CD4-positive, alpha-beta T cell (primary cell): ENCODE data around the gene LRRN1. TPM values are rescaled to one million over a fixed set of nuclear protein-coding genes. Genes with fewer than 3 reads are reported as not detected.

Source experiments
- ATAC-seq: fragments of 200-7000 bp; cut with Tn5 transposase; one replicate; pipeline ENCODE4 v1.10.0; 2022; ENCODE audit warnings: mild to moderate bottlenecking; ENCODE audit not compliant: poor library complexity
- CTCF ChIA-PET: fragments of 350-600 bp; sonication (Branson Sonifier 250); formaldehyde crosslinking; loops from one replicate; lab custom pipeline; 2021; ENCODE audit warnings: antibody characterized with exemption, inconsistent platforms; lab: Charles Lee
- POLR2A ChIA-PET: fragments of 350-600 bp; sonication (Branson Sonifier 250); formaldehyde crosslinking; loops from one replicate; lab custom pipeline; 2021; ENCODE audit warnings: antibody characterized with exemption, inconsistent platforms; lab: Charles Lee
- DNase-seq, 14 experiments: peaks; one replicate each; pipeline ENCODE4 v3.0.0-alpha.2; 2013 to 2020; ENCODE audit warnings: mixed read lengths in 2 of 14
- H3K27ac ChIP-seq, 2 donors: one replicate each; pipeline versions ENCODE4 v1.5.1 to v1.7.0; 2013; ENCODE audit warnings: low read length in 2 of 2, low read depth in 1 of 2, mild to moderate bottlenecking in 1 of 2
- H3K27me3 ChIP-seq, 2 experiments: 1 replicate in 1 of 2; 2 replicates in 1 of 2; pipeline versions ENCODE4 v1.6.1 to v1.7.0; 2013; ENCODE audit warnings: low read length in 2 of 2, control low read depth in 1 of 2, mild to moderate bottlenecking in 1 of 2, moderate library complexity in 1 of 2; ENCODE audit not compliant: insufficient read depth in 2 of 2, control insufficient read depth in 1 of 2
- H3K36me3 ChIP-seq: one replicate; pipeline ENCODE4 v1.6.1; 2013; ENCODE audit warnings: low read length, control low read depth; ENCODE audit not compliant: insufficient read depth
- H3K4me1 ChIP-seq: one replicate; pipeline ENCODE4 v1.6.1; 2013; ENCODE audit warnings: low read length, control low read depth; ENCODE audit not compliant: insufficient read depth
- H3K4me3 ChIP-seq: one replicate; pipeline ENCODE4 v1.5.1; 2013; ENCODE audit warnings: mild to moderate bottlenecking, low read length, moderate library complexity
- H3K9me3 ChIP-seq, 2 experiments: 1 replicate in 1 of 2; 2 replicates in 1 of 2; pipeline versions ENCODE4 v1.6.1 to v1.7.0; 2013; ENCODE audit warnings: low read length in 2 of 2, mild to moderate bottlenecking in 2 of 2, control low read depth in 1 of 2, moderate library complexity in 1 of 2; ENCODE audit not compliant: control insufficient read depth in 1 of 2, insufficient read depth in 1 of 2
- H3K27ac Mint-ChIP-seq: one replicate; pipeline ENCODE4 v1.8.0; 2020; ENCODE audit warnings: mixed read lengths
- H3K27me3 Mint-ChIP-seq: one replicate; pipeline ENCODE4 v1.8.0; 2021; ENCODE audit warnings: mixed read lengths
- H3K36me3 Mint-ChIP-seq: one replicate; pipeline ENCODE4 v1.8.0; 2021; ENCODE audit warnings: low read depth, mixed read lengths
- H3K4me1 Mint-ChIP-seq: one replicate; pipeline ENCODE4 v1.8.0; 2021; ENCODE audit warnings: low read depth, mixed read lengths
- H3K4me3 Mint-ChIP-seq: one replicate; pipeline ENCODE4 v1.8.0; 2020; ENCODE audit warnings: mild to moderate bottlenecking, mixed read lengths
- H3K9me3 Mint-ChIP-seq: one replicate; pipeline ENCODE4 v1.8.0; 2020; ENCODE audit warnings: mixed read lengths
- intact Hi-C, 2 experiments: fragments of 100-400 bp; cut with DNase I in 1 of 2; cut with micrococcal nuclease in 1 of 2; formaldehyde crosslinking; loops; one replicate each; pipeline versions ENCODE4 v1.15.1 to v1.9.0; 2023 to 2025; cut with DNase I, micrococcal nuclease
- total RNA-seq, 174 experiments: library from RNA in 2 of 174; stranded (reverse) in 2 of 174; gene quantifications; one replicate each; pipeline ENCODE4 v1.2.3 and lab custom pipeline; 2021 to 2026
- TF ChIP-seq, protein P1 (sequence below): fragments of 200-600 bp; IDR thresholded peaks from one replicate; pipeline ENCODE4 v1.8.0; 2022; ENCODE audit warnings: antibody characterized with exemption, mild to moderate bottlenecking

LRRN1 gene
- total RNA-seq, 2 experiments from 2014 or later, result 0.20 TPM; not detected in 1

GRCh38 chr3:3783210-3783609, 16.0 kb upstream of the LRRN1 start:
- Histone ChIP-seq H3K36me3 (no peaks in the 10 kb centered on the region), H3K27me3 (no peaks in the 10 kb centered on the region), H3K4me1 (no peaks in the 10 kb centered on the region), H3K4me3 (no peak overlapping the region), H3K9me3 (peaks cover 0 to 5% of the 10 kb centered on the region in 2 experiments), H3K27ac (no peak overlapping the region)
- Mint-ChIP-seq H3K27ac (no peak overlapping the region), H3K9me3 (no peaks in the 10 kb centered on the region), H3K4me1 (no peaks in the 10 kb centered on the region), H3K36me3 (no peaks in the 10 kb centered on the region), H3K27me3 (no peaks in the 10 kb centered on the region), H3K4me3 (no peak overlapping the region)
- ATAC-seq (no peak), DNase-seq (no peak)
- ChIA-PET POLR2A (no interaction called here), CTCF (no interaction called here)
- TF ChIP-seq, protein P1, sequence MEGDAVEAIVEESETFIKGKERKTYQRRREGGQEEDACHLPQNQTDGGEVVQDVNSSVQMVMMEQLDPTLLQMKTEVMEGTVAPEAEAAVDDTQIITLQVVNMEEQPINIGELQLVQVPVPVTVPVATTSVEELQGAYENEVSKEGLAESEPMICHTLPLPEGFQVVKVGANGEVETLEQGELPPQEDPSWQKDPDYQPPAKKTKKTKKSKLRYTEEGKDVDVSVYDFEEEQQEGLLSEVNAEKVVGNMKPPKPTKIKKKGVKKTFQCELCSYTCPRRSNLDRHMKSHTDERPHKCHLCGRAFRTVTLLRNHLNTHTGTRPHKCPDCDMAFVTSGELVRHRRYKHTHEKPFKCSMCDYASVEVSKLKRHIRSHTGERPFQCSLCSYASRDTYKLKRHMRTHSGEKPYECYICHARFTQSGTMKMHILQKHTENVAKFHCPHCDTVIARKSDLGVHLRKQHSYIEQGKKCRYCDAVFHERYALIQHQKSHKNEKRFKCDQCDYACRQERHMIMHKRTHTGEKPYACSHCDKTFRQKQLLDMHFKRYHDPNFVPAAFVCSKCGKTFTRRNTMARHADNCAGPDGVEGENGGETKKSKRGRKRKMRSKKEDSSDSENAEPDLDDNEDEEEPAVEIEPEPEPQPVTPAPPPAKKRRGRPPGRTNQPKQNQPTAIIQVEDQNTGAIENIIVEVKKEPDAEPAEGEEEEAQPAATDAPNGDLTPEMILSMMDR, result no peak
- intact Hi-C loops, result no loop called here

DNA sequence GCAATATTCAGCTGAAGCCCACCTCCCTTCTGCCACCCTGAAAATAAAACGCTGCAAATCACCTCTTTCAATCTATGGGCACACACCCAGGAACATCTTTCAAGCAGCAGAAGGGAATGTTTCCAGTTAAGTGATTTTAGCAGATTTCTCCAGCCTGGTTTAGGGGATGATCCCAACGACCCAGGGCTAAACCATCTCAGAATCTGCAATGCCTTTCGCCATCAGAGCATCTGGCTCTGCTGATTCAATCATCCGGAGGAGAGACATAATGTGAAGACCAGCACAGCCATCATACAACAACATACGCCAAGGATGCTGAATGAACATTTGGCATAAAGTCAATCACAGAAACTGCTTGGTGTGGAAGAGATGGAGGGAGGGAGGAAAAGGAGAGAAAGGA, 15.5 kb upstream of the LRRN1 start:
- H3K27me3 Mint-ChIP-seq, result no peaks in the 10 kb centered on the region
- no peaks in the 10 kb centered on the region for H3K36me3 ChIP-seq
- H3K27me3 ChIP-seq, result no peaks in the 10 kb centered on the region
- no peaks in the 10 kb centered on the region for H3K36me3 Mint-ChIP-seq
- no peak overlapping the region for H3K4me3 Mint-ChIP-seq
- CTCF ChIA-PET, result no interaction called here
- no peak overlapping the region for H3K27ac ChIP-seq
- TF ChIP-seq, protein P1, result no peak
- POLR2A ChIA-PET, result no interaction called here
- peaks cover 0 to 5% of the 10 kb centered on the region in 2 experiments for H3K9me3 ChIP-seq
- DNase-seq, result no peak
- no peak overlapping the region for H3K4me3 ChIP-seq
- intact Hi-C loops, result no loop called here
- H3K27ac Mint-ChIP-seq, result no peak overlapping the region
- ATAC-seq, result no peak
- H3K9me3 Mint-ChIP-seq, result no peaks in the 10 kb centered on the region
- H3K4me1 Mint-ChIP-seq, result no peaks in the 10 kb centered on the region
- H3K4me1 ChIP-seq, result no peaks in the 10 kb centered on the region

GRCh38 chr3:3792391-3792790, 6.8 kb upstream of the LRRN1 start:
- no peak for DNase-seq
- Mint-ChIP-seq H3K36me3 (no peaks in the 10 kb centered on the region), H3K9me3 (peaks cover 6% of the 10 kb centered on the region), H3K4me3 (no peak overlapping the region), H3K27ac (no peak overlapping the region), H3K27me3 (peaks cover 18% of the 10 kb centered on the region), H3K4me1 (no peaks in the 10 kb centered on the region)
- Histone ChIP-seq H3K4me1 (no peaks in the 10 kb centered on the region), H3K36me3 (no peaks in the 10 kb centered on the region), H3K27me3 (no peaks in the 10 kb centered on the region), H3K4me3 (no peak overlapping the region), H3K27ac (no peak overlapping the region), H3K9me3 (peaks cover 0 to 5% of the 10 kb centered on the region in 2 experiments)
- intact Hi-C loops, result no loop called here
- POLR2A ChIA-PET, result no interaction called here
- CTCF ChIA-PET, result no interaction called here
- ATAC-seq, result no peak
- TF ChIP-seq, protein P1, result no peak
